HG03378 (cell line): ENCODE results near the gene FNDC3A.
"Not testable (repeated sequence)": the region's sequence is repeated elsewhere in the genome, so short reads cannot be mapped to it uniquely, and the experiment has no call there.

Experiments
- ATAC-seq: cut with Tn5 transposase; IDR thresholded peaks from one replicate; pipeline ENCODE4 v1.9.1; 2021; ENCODE audit warnings: mild to moderate bottlenecking, moderate library complexity; ENCODE audit not compliant: unreplicated experiment

FNDC3A gene

DNA sequence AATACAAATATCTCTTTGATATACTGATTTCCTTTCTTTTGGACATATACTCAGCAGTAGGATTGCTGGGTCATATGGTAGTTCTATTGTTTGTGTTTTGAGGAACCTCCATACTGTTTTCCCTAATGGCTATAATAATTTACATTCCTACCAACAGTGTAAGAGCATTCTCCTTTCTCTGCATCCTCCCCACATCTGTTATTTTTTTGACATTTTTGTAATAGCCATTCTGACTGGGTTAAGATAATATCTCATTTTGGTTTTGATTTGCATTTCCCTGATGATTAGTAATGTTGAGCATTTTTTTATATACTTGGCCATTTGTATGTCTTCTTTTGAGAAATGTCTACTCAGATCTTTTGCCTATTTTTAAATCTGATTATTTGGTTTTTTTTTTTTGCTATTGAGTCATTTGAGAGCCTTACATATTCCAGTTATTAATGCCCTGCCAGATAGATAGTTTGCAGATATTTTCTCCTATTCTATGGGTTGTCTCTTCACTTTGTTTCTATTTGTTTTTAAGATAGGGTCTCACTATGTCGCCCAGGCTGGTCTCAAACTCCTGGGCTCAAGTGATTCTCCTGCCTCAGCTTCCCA lies 95.7 kb downstream of the FNDC3A start:
- no peak for ATAC-seq

DNA sequence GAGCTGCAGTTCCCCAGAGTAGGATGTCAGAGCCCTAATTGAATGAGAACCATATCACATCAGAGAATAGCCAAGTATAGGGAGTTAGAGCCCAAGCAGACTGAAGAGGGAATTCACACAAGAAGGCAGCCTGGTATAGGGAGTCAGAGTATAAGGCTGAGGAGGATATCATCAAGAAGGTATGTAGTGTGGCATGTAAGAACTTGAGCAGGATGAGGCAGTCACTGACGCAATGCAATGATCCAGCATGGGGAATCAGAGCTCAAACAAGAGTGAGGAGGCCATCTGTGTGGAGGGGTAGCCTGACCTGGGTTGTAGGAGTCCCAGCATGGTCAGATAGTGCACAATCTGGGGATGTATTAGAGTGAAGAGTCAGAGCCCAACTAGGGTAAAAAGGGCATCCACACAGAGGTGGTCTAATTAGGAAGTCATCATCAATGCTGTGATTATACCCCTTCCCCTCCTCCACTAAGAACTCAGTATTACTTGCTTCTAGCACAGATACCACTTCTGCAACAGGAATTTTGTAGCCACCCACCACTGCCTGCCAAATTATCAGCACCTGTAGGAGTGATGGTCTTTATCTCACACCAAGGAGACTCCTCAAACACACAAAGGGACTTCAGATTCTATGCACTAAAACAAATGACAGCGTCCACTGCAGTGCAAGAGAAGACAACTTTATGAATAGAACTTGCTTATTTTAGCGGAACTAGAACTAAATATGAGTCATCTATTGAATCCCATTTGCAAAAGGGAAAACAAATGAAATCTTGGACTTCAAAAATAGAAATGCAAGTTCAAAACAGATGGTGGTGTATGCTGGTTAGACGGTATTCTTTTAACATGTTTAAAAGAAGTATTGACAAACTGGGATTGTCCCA lies 107.2 kb downstream of the FNDC3A start:
- peak; percentile 81 for ATAC-seq

DNA sequence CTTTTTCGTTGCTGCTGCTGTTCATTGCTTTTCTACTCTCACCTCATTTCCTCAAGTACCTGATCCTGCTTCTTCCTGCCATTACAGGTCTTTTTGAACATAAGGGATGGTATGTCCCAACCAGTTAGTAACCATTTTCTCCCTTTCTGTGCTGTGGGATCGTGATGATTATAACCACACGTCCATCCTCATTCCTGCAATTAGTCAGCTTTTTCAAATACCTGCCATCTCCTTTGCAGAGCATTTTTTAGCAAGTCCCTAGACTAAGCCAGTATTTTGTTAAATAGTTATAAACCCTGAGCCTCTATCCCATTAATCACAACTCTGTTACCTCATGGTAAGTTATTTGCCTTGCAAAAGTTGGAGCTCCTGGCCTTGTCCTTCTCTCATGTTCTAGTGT lies 109.2 kb downstream of the FNDC3A start:
- no peak for ATAC-seq

DNA sequence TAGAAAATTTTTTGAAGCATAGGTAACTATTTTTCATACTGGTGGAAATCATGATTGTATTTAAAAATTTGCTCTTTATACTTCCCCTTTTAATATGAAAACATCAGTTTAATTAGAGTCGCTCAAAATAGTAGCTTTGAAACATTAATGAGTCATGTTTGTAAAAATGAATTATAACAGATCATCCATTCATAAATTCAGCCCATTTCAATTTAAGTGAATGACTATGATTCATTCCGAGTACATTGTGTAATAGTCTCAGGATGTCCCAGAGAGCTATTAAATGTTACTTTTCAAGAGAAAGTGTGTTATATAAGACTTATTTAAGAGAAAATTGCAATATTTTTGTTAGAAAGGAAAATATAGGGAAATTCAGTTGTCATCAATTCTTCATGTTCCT lies 111.0 kb downstream of the FNDC3A start:
- no peak for ATAC-seq

DNA sequence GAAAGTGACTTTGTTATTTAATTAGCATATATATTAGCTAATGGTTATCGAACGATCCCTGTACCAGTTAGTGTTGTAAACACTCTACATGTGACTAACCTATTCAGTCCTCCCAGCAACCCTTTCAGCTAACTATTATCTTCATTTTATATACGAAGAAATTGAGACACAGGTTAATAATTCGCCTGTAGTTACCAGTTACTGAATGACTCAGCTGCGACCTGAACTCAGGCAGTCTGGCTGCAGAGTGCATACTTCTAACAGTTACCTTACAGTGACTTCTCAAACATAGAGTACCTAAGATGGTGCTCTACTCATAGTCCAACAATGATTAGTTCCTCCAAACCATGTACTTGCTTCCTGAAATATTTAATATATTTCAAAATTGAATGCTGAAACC lies 117.7 kb downstream of the FNDC3A start:
- no peak for ATAC-seq

DNA sequence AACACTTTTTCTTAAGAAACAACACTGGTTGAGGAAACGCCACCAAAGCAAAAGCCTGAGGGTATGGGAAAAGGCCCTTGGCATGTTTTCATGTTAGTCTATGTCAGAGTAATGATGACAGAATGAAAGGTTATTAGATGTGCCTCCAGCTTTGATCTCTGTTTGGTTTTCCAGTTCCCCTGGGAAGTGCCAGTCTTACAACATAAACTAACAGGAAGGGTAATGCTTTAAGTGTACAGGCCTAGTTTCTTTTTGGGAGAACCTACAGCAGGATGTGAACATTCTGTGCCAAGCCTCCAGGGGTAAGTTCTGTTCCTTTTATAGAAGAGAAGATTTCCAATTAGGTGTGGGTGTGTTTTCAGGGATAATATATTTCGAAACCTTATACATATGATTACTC lies 121.7 kb downstream of the FNDC3A start:
- ATAC-seq: no peak

DNA sequence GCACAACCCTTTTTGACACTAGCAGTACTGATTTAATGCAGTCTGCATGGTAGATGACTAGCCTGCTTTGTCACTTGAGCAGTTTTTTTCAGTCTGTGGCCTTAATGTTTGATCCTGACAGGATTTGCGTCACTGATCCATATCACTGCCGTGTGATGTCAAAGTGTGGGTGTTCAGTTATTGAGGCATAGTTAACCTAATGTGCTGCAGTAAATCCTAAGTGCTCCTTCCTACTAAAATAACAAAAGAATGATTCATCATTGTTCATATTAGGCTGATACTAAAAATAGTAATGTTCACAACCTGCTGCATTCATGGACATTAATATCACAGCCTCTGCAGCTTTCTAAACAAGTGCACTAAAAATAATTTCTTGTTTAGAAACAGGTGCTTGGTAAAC lies 122.5 kb downstream of the FNDC3A start:
- ATAC-seq: no peak

DNA sequence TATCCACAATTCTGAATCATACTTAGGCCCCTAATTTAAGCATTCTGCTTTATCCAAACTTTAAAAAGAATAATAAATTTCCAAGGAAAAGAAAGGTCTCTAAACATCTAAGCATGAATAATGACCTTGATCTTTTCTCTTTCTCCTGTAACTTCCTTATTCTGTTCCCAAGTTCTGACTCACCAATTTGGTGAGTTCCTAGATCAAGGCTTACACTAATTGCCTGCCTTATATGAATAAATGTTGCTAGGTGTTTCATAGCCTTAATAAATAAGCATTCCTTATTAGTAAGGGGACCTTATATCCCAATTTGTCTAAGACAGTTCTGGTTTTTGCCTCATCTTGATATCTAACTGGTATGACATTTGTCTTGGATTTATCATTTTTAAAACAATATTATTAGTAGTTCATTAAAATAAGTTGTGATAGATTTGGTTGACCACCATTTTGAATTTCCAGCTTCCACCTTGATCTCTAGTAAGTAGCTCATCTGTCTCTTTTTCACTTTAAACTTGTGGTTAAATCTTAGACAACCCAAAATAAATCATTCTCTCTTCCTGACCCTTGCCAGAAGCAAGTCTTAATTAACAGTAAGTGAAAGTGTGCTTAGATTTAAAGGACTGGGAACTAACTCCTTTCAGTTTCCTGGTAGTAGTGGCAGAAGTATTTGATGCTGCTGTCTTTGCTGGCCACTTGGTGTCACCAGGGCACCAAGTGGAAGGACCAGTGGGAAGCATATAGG lies 123.2 kb downstream of the FNDC3A start:
- ATAC-seq: no peak

DNA sequence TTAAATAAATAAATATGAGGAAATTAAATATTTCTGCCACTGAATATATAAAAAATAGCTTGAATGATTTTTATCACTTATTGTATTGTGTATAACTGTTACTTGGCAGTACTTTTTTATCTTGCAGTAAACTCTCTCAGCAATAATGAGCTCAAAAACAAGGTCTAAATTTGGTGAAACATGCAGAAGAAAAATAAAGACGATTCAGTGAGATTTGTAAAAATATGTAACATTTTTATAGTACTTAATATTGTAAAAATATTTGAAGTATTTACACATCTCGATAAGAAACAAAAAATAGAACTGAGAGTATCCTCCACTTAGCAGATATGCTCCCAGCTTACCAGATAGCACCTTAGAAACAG lies 123.8 kb downstream of the FNDC3A start:
- no peak for ATAC-seq

DNA sequence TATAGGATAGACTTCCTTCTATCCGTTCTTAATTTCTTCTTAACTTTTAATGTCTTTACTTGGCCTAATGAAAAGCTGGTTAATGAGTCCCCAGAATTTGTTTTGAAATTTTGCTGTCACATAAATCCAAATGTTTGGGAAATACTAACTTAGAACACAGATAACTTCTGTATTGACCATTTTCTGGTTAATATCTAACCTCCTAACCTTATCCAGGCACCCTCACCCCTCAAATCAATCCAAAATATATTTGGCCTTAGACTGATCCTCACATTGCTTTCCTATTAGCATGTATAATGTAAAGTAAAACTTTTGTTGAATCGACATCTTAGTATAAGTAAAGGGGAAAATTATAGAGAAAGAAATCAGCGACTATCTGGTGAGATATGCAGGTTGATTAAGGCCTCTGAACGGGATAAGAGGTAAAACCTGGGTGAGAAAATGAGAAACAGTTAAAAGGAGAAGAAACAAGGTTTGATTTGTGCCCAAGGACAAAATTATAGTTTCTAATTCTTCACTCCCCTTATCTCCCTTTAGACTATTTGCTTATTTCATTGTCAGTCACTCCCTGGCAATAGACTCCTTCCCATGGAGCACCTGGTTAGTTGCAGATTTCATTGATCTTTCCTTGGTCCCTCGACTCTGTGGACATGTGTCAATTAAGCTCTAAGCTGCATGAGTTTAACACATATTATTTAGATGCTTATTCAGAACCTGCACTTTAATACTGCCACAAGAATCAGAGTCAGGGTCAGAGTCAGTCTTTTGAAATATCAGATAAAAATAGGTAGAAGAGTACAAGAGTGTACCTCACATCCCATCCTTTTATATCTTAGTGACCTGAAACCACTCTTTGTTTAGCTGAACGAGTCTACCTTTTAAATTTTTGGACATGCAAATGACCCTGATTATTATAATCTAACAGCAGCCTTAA lies 125.2 kb downstream of the FNDC3A start:
- no peak for ATAC-seq

DNA sequence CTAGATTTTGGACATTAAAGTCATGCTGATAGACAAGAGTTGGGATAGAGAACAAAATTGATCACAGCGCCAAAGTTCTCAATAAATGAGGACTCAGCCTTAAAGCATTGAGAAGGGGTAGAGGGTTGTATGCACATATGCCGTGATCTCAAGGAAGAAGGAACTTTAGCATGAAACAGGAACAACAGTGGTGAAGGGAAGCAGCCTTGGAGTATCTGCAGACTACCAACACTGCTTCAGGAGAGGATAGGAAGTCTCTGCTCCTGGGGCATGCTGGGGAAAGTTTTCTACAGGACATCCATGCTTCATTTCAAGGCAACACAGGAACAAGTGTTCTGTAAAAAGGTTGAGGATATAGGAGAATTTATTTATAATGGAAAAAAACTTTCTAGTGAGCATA lies 132.5 kb downstream of the FNDC3A start:
- no peak for ATAC-seq

DNA sequence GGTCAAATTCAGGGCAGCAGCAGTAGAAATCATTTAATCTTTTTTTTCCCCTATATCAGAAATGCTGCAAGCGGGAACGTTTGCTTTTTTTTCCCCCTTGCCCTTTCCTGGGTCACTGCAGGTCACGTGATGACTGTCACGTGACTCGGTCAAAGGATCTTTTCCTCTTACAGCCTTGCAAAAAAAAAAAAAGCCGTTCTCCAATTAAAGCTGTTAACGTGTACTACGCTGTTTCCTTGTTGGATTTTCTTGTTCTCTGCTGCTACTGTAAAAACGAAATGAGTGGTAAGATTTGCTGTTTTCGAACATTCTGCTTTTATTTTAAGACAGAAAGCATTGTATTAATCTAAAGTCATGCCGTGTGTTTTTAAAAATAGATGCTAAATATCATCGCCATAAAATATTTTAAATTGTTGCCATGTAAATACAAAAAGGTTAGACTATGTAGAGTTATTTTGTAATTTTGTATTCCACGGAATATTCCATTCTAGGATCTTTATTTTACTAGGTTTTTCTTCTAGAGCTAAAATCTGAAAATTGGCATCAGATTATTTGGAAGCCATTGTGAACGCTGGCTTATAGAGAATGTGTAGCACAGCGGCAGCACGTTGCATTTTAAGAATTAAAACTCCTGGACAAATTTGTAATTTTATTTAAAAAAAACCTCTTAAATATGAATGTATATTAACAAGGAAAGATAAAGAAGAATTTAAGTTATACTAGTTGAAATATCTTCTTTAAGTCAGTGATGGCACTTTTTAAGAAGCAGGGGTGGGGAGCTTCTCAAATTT lies 134.6 kb downstream of the FNDC3A start:
- peak; percentile 63 for ATAC-seq

DNA sequence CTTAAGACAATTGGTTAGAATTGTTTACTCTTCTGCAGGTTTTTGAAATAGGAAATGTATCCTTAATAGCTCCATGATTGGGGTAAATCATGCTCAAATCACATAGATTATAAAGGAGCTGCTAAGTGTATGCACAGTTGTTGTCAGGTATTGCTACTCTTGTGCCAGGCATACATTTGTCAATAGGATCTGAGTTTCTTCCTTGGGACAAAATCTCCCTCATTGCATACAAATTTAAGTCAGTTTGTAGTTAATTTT lies 135.1 kb downstream of the FNDC3A start:
- ATAC-seq: no peak

DNA sequence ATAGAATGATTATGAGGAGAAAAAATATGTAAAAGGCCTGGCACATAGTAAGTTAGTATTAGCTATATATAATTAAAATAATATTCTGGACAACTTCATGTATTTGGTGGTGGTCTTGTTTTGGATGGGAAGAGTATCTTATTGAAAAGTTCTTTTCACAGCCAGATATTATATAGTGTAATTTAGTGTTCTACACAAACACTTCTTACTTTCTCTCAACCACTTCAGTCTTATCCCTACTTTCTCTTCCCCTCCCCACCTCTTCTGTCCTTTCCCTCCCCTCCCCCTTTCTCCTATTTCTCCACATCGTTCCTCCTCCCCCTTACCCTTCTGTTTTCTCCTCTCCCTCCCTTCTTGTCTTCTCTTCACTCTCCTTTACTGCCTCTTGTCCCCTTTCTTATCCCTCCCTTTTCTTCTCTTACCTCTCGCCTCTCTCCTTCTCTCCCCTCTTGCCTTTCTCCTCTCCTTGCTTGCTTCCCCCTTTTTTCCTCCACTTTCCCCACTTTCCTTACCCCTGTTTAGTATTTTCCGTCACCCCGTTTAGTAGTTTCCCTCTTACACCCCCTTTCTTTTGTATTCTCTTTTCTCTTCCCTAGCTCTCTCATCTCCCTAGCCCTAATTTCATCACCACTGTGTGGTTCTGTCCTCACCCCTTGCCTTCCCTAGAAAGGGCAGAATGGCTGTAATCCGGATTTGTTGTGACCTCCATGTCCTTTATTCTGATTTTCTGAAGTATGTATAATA lies 137.2 kb downstream of the FNDC3A start:
- no peak for ATAC-seq

DNA sequence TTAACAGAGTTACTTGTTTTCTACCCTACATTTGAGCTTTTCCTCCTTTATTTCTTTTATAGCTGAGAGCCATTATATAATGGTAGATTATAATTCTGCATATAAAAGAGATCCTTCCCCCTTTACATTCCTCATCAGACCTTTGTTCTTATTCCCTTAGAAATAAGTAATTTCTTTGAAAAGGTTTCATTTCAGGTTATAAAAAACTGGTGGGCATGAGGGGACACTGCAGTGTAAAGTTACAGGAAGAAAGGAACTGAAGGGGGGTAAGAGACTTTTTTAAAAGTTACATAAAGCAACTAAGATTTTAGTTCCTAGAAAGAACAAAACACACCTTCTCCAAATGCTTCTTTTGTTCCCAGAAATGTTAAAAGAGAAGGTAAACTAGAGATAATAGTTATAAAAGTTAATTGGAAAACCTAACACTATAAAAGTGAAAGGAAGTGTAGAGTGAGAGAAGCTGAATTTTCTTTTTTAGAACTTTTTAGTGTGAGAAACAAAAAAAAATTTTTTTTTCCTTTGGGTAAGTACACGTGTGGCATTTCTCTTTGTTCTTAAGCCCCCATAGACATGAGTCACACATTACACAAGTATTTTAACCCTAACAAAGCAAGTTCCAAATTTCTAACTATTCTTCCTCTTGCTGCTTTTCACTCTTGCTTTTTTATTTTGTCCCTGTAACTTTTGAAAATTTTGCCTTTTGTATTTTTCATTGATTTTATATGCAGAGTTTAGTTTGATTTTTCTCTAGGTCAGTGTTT lies 138.0 kb downstream of the FNDC3A start:
- ATAC-seq: no peak

DNA sequence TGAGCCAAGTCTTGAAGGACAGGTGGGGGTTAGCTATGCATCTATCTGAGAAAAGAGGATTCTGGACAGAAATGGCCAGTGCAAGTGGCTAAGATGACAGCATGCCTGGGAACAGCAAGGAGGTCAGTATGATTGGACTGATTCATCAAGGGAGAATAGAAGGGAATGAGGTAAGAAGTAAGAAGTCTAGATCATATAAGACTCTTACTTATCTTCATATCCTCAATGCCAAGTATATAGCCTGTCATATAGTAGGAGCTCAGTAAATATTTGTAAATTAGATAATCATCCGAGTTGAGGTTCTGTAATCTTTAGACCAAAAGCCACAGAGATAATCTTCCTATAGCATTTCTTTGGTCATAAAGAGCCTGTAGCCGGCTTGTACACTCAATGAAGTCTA lies 141.2 kb downstream of the FNDC3A start:
- no peak for ATAC-seq

DNA sequence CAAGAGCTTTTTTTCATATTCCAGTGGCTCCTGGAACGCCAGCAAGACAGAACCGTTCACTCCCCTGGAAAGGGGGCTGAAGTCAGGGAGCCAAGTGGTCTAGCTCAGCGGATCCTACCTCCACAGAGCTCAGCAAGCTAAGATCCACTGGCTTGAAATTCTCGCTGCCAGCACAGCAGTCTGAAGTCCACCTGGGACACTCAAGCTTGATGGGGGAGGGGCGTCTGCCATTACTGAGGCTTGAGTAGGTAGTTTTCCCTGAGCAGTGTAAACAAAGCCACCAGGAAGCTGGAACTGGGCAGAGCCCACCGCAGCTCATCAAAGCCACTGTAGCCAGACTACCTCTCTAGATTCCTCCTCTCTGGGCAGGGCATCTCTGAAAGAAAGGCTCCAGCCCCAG lies 142.7 kb downstream of the FNDC3A start:
- ATAC-seq: not testable (repeated sequence)

DNA sequence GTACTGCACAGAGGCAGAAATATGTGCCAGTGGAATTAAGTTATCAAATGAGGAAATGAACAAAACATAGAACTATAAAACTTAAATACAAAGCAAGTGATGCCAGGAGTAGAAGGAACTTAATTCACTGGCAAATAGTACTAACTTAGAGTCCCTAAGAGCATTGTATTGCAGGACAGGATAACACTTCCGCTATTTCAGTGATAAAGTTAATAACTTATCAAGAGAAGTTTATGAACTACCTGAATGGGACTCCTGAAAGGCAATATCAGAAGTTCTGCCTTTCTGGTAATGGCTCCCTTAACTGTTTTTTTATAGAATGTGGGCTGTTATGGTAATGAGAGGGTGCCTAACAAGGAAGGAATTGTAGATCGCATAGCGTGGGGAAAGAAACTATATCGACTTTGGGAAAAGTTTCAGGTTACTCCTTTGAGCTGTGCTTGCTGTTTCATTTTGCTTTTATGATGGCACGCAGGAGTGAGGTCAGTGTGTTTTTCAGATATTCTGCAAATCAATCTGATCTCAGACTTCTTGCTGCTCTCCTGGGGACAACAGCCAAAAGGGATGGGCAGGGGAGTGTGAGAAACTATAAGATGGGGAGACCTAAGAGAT lies 149.1 kb downstream of the FNDC3A start:
- no peak for ATAC-seq
